Measurements from ENCODE around the gene RNF114. TPM values are rescaled to one million over a fixed set of nuclear protein-coding genes. Genes with fewer than 3 reads are reported as not detected.

The RNF114 gene
- polyA plus RNA-seq, 1 donor (not counting 4 experiments of a cell fraction or from before 2014, with no cell fraction given): 58.4 TPM

GRCh38 chr20:49929142-49929494 is 7.1 kb upstream of the RNF114 start:
- Histone ChIP-seq H4K20me1 (ENCODE audit: control insufficient read depth, extremely low read depth, insufficient read depth, low read length) (no peaks in the 10 kb centered on the region), H3K9ac (ENCODE audit: control insufficient read depth, extremely low read depth, insufficient read depth, low read length) (no peak overlapping the region), H3K36me3 (ENCODE audit: control insufficient read depth in 2 of 2, extremely low read depth in 1 of 2, insufficient read depth in 2 of 2, low read length in 2 of 2) (no peaks in the 10 kb centered on the region), H3K79me2 (ENCODE audit: control insufficient read depth, insufficient read depth, low read length) (no peaks in the 10 kb centered on the region), H3K4me3 (ENCODE audit: control insufficient read depth in 2 of 3, extremely low read depth in 1 of 3, insufficient read depth in 2 of 3, low read depth in 1 of 3, low read length in 3 of 3) (no peak overlapping the region), H3K4me1 (ENCODE audit: control insufficient read depth, extremely low read depth, insufficient read depth, low read length) (peaks cover 6% of the 10 kb centered on the region), H3K9me1 (ENCODE audit: control insufficient read depth, extremely low read depth, insufficient read depth, low read length) (no peaks in the 10 kb centered on the region), H3K9me3 (ENCODE audit: control insufficient read depth, low read depth, low read length) (no peaks in the 10 kb centered on the region), H3K27me3 (ENCODE audit: control insufficient read depth, extremely low read depth, insufficient read depth, low read length) (no peaks in the 10 kb centered on the region), H2AFZ (ENCODE audit: control insufficient read depth, low read length) (peak overlapping the region; percentile 20), H3K27ac (ENCODE audit: control insufficient read depth, insufficient read depth, low read length) (no peak overlapping the region), H3K4me2 (ENCODE audit: control insufficient read depth, extremely low read depth, insufficient read depth, low read depth, low read length) (peak overlapping the region; percentile 52)
- TF ChIP-seq EZH2 (IDR thresholded peaks at IDR 0.05; ENCODE audit: low read length) (no peak), CTCF (optimal IDR thresholded peaks at IDR 0.05 in 1 of 3, IDR thresholded peaks at IDR 0.05 in 1 of 3, conservative IDR thresholded peaks at IDR 0.05 in 1 of 3; ENCODE audit: extremely low read depth in 1 of 3, insufficient read depth in 2 of 3, low read length in 3 of 3) (no peak)
- DNase-seq (ENCODE audit: low read depth, low spot score): no peak
- dilution Hi-C loops (cut with MboI; ENCODE audit: extremely low pct_ligation_motif_present, low sequenced_read_pairs): no loop called here
- FAIRE-seq: no peak

DNA sequence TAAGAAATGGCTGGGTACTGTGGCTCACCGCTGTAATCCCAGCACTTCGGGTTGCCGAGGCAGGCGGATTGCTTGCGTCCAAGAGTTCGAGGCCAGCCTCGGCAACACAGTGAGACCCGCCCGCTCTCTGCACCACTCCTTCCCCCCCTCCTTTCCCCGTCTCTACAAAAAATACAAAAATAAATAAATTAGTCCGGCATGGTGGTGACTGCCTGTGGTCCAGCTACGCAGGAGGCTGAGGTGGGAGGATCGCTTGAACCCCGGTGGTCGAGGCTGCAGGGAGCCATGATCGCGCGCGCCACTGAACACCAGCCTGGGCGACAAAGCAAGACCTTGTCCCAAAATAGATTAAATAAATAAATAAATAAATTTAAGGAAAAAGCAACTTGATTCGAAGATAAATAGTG is 448 bp upstream of the RNF114 start:
- Histone ChIP-seq H3K36me3 (ENCODE audit: control insufficient read depth in 2 of 2, extremely low read depth in 1 of 2, insufficient read depth in 2 of 2, low read length in 2 of 2) (peaks cover 2 to 11% of the 10 kb centered on the region in 2 experiments), H4K20me1 (ENCODE audit: control insufficient read depth, extremely low read depth, insufficient read depth, low read length) (peaks cover 5% of the 10 kb centered on the region), H3K4me1 (ENCODE audit: control insufficient read depth, extremely low read depth, insufficient read depth, low read length) (peaks cover 18% of the 10 kb centered on the region), H3K9ac (ENCODE audit: control insufficient read depth, extremely low read depth, insufficient read depth, low read length) (no peak overlapping the region), H3K27me3 (ENCODE audit: control insufficient read depth, extremely low read depth, insufficient read depth, low read length) (no peaks in the 10 kb centered on the region), H3K4me2 (ENCODE audit: control insufficient read depth, extremely low read depth, insufficient read depth, low read depth, low read length) (peak overlapping the region; percentile 58), H3K9me3 (ENCODE audit: control insufficient read depth, low read depth, low read length) (no peaks in the 10 kb centered on the region), H2AFZ (ENCODE audit: control insufficient read depth, low read length) (peak overlapping the region; percentile 79), H3K9me1 (ENCODE audit: control insufficient read depth, extremely low read depth, insufficient read depth, low read length) (peaks cover 2% of the 10 kb centered on the region), H3K79me2 (ENCODE audit: control insufficient read depth, insufficient read depth, low read length) (peaks cover 44% of the 10 kb centered on the region), H3K27ac (ENCODE audit: control insufficient read depth, insufficient read depth, low read length) (no peak overlapping the region), H3K4me3 (ENCODE audit: control insufficient read depth in 2 of 3, extremely low read depth in 1 of 3, insufficient read depth in 2 of 3, low read depth in 1 of 3, low read length in 3 of 3) (peak overlapping the region in 2 of 3 experiments; percentile 29 to 51)
- DNase-seq (ENCODE audit: low read depth, low spot score) (no peak), FAIRE-seq (no peak)
- TF ChIP-seq EZH2 (IDR thresholded peaks at IDR 0.05; ENCODE audit: low read length) (no peak), CTCF (optimal IDR thresholded peaks at IDR 0.05 in 1 of 3, IDR thresholded peaks at IDR 0.05 in 1 of 3, conservative IDR thresholded peaks at IDR 0.05 in 1 of 3; ENCODE audit: extremely low read depth in 1 of 3, insufficient read depth in 2 of 3, low read length in 3 of 3) (no peak)
- dilution Hi-C loops (cut with MboI; ENCODE audit: extremely low pct_ligation_motif_present, low sequenced_read_pairs): no loop called here
